Mucosa of descending colon (tissue), 3 donors: ENCODE data around the gene SMAD4. TPM values are rescaled to one million over a fixed set of nuclear protein-coding genes. Genes with fewer than 3 reads are reported as not detected.

Experiments
- ATAC-seq: fragments of 200-7000 bp; cut with Tn5 transposase; one replicate; pipeline ENCODE4 v1.9.1; 2020; ENCODE audit warnings: mild to moderate bottlenecking, moderate library complexity
- DNase-seq, 3 donors: peaks; one replicate each; pipeline ENCODE4 v3.0.0-alpha.2; 2020
- H3K36me3 ChIP-seq: fragments of 200-600 bp; one replicate; pipeline ENCODE4 v1.8.0; 2021; ENCODE audit warnings: low read depth, mild to moderate bottlenecking
- H3K4me1 ChIP-seq: fragments of 200-600 bp; one replicate; pipeline ENCODE4 v1.8.0; 2021; ENCODE audit warnings: low read depth, mild to moderate bottlenecking
- H3K4me3 ChIP-seq: fragments of 200-600 bp; one replicate; pipeline ENCODE4 v1.8.0; 2021; ENCODE audit warnings: mild to moderate bottlenecking
- H3K9me3 ChIP-seq: fragments of 200-600 bp; one replicate; pipeline ENCODE4 v1.8.0; 2021; ENCODE audit warnings: mild to moderate bottlenecking
- CTCF ChIP-seq: fragments of 200-600 bp; IDR thresholded peaks from one replicate; pipeline ENCODE4 v1.8.0; 2022; ENCODE audit warnings: antibody characterized with exemption, mild to moderate bottlenecking
- intact Hi-C, 2 donors: fragments of 100-400 bp; cut with DNase I in 1 of 2; cut with micrococcal nuclease in 1 of 2; formaldehyde crosslinking; loops; one replicate each; pipeline versions ENCODE4 v1.11.0 to v1.11.1; 2022; cut with DNase I, micrococcal nuclease
- total RNA-seq, 3 donors: library from RNA; stranded (reverse); fragmentation: NEBNext Ultra II Directional in 2 of 3; extraction: Animal tissue kit (Norgen Biotek cat#: 25700) in 2 of 3; gene quantifications; one replicate each; pipeline versions ENCODE4 v1.2.1 to v1.2.4, GENCODE V29; 2021 to 2023
- donor health status: DM: no; HTN: no; CAD: no; lungs with moderate emphysema.
- donor health status: DM: no; HTN: no; CAD: no.
- donor health status: DM: no; HTN: yes; CAD: no.

Gene SMAD4
- total RNA-seq, 3 donors from 2014 or later: 78.7 to 131 (median 93.1) TPM

- ATAC-seq (no peak), DNase-seq (no peak)
- no peak for TF ChIP-seq CTCF
- H3K4me3 ChIP-seq: no peak overlapping the region
- no peaks in the 10 kb centered on the region for H3K4me1 ChIP-seq
- H3K9me3 ChIP-seq: no peaks in the 10 kb centered on the region
- no peaks in the 10 kb centered on the region for H3K36me3 ChIP-seq
- intact Hi-C loops: no loop called here
Measured at GRCh38 chr18:51097021-51097822, 67.2 kb downstream of the SMAD4 start.

- ATAC-seq (no peak), DNase-seq (no peak)
- no peaks in the 10 kb centered on the region for H3K4me1 ChIP-seq
- no peak for TF ChIP-seq CTCF
- no peaks in the 10 kb centered on the region for H3K36me3 ChIP-seq
- intact Hi-C loops: no loop called here
- no peak overlapping the region for H3K4me3 ChIP-seq
- no peaks in the 10 kb centered on the region for H3K9me3 ChIP-seq
Measured at GRCh38 chr18:51098082-51098481, 68.1 kb downstream of the SMAD4 start.

DNA sequence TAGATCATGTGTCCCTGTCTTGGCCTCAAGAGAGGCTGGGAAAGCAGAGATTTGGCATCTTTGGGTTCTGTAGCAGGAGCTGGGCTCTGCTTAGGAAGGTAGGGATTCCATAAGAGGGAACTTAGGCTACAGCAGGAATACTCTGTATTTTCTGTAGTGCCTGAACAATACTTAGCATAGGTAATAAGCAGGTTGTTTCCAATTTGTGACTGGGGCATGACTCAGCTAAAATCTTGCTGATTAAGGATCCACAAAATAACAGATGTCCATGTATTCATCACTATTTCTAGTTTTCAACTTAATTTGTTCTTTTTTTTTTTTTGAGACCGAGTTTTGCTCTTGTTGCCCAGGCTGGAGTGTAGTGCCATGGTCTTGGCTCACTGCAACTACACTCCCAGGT lies 68.5 kb downstream of the SMAD4 start:
- ATAC-seq (no peak), DNase-seq (no peak)
- no peaks in the 10 kb centered on the region for H3K36me3 ChIP-seq
- no peaks in the 10 kb centered on the region for H3K9me3 ChIP-seq
- H3K4me1 ChIP-seq: no peaks in the 10 kb centered on the region
- no peak overlapping the region for H3K4me3 ChIP-seq
- intact Hi-C loops: no loop called here
- TF ChIP-seq CTCF: no peak

DNA sequence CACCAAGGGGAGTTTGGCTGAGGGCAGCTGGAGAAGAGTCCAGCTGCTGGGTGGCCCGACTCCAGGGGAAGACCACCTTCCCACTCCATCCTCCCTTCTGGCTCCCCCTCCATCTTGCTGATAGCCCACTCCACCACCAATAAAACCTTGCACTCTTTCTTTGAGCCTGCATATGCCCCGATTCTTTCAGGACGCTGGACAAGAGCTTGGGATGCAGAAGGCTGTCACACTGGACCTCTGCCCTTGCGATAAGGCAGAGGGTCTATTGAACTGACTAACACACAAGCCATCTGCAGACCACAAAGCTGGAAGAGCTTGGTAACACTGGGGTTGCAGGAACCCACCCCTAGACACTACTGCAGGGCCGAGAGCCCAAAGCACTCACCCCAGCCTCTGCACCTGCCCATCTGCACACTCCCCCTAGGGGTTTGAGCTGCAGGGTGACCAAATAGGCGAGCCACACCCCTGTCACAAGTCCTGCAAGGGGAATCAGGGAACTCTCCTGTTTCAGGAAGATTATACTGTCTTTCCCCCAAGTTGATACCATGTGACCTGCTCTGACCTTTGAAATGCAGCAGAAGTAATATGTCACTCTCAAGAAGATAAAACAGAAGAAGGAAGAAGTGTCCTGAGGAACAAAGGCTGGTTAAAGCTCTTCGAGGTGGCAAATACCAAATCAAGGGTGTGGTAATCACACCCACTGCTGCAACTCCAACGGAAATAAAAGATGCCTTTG lies 70.5 kb downstream of the SMAD4 start:
- intact Hi-C loops: no loop called here

GRCh38 chr18:51107082-51107481 lies 77.1 kb downstream of the SMAD4 start:
- no peak for ATAC-seq
- intact Hi-C loops: no loop called here

More for the DNA sequence above, 70.5 kb downstream of the SMAD4 start:
- Histone ChIP-seq H3K4me3 (no peak overlapping the region), H3K4me1 (no peaks in the 10 kb centered on the region), H3K9me3 (no peaks in the 10 kb centered on the region), H3K36me3 (no peaks in the 10 kb centered on the region)
- ATAC-seq (no peak), DNase-seq (no peak)
- no peak for TF ChIP-seq CTCF

More at GRCh38 chr18:51107082-51107481, 77.1 kb downstream of the SMAD4 start:
- Histone ChIP-seq H3K4me3 (no peak overlapping the region), H3K9me3 (no peaks in the 10 kb centered on the region), H3K36me3 (no peaks in the 10 kb centered on the region), H3K4me1 (peaks cover 3% of the 10 kb centered on the region)
- TF ChIP-seq CTCF: no peak
- no peak for DNase-seq
